HG02973 (cell line): ENCODE measurements around the gene ATP5PF.
A peak's percentile ranks its signal among the peaks of the same experiment; 100 is the strongest.
"Not testable (repeated sequence)": the region's sequence is repeated elsewhere in the genome, so short reads cannot be mapped to it uniquely, and the experiment has no call there.

Source experiments
- ATAC-seq: cut with Tn5 transposase; IDR thresholded peaks from one replicate; pipeline ENCODE4 v1.9.1; 2021; ENCODE audit warnings: moderate library complexity; ENCODE audit not compliant: unreplicated experiment

The ATP5PF gene, protein sequence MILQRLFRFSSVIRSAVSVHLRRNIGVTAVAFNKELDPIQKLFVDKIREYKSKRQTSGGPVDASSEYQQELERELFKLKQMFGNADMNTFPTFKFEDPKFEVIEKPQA

DNA sequence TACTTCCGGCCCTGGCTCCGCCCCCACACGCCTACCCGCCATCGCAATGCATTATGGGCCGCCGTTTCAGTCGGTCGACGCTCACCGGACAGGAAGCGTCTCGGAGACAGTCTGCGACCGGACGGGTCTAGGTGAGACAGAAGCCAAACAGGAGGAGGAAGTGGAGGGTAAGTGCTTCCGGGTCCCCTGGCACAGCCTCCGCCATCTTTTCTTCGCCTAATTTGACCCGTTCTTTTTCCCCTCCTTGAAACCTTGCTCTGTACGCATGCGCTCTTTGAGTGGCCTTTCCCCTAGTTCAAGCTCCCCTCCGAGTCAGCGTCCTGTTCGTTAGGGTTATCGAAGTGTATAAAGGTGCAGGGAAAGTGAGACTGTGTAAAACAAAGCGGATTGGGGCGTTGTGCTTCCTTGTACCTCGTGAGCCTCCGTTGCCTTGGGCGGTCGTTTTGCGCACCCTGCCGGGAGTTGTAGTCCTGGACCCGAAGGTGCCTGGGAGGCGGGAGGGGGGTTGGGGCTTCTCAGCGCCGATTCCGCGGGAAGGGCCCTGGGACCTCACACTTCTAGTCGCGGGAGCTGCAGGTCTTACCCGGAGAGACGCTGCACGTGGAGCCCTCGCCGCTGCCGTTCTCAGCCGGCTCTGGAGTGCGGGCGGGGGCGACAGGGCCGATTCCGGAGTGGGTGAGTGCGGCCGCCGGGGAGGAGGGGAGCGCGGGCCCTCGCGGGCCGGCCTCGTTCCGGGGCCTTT, at the start of gene ATP5PF, which contains the start of gene GABPA:
ATP5PF (minus strand) TSS at position 1 of the 742 bp plus-strand sequence. CDS start 5,110 bp downstream, outside the sequence.
GABPA (plus strand) TSS at position 69 of the 742 bp plus-strand sequence. CDS start 6,627 bp downstream, outside the sequence.
- ATAC-seq = peak; percentile 79

- ATAC-seq = not testable (repeated sequence)
These were observed 43.6 kb upstream of the ATP5PF start for GRCh38 chr21:25778126-25778875.

- no peak for ATAC-seq
These were observed 41.7 kb upstream of the ATP5PF start for GRCh38 chr21:25776440-25776839.

- no peak for ATAC-seq
These were observed 38.0 kb upstream of the ATP5PF start for GRCh38 chr21:25772686-25773085.

DNA sequence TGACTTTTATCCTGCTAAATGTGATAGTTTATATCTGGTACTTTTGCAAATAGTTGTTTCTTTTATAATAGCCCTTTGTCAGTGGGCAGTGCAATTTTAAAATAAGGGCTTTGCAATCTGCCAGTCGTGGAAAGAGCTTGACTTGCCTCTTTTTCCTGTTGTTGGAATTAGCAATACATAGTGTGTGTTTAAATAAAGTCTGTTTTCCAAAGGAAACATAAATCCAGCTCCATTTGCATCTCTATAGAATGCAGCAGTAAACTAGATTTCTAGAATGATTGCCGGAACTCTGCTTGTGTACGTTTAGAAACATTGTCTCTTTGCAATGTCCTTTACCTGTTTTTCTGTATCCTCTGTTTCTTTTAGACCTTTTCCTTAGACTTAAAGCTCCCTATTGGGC, 33.2 kb upstream of the ATP5PF start:
- ATAC-seq = no peak

DNA sequence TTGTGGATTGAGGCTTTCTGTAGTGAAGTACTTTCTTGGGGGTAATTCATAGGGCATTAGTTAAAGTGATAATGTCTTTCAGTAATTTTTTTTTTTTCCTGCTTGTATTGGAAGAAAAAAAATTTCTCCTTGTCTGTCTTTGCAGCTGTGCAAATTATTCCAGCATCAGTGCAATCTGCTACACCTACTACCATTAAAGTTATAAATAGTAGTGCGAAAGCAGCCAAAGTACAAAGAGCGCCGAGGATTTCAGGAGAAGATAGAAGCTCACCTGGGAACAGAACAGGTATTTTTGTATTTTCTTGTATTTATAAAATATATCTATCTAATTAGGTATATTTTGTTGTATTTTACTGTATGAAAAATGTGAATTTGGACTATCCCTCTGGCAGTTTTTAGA, 29.4 kb upstream of the ATP5PF start:
- no peak for ATAC-seq

GRCh38 chr21:25760677-25761076, 26.0 kb upstream of the ATP5PF start:
- no peak for ATAC-seq

- no peak for ATAC-seq
These were observed 25.4 kb upstream of the ATP5PF start for GRCh38 chr21:25760061-25760460.

GRCh38 chr21:25759573-25759972, 24.9 kb upstream of the ATP5PF start:
- no peak for ATAC-seq

DNA sequence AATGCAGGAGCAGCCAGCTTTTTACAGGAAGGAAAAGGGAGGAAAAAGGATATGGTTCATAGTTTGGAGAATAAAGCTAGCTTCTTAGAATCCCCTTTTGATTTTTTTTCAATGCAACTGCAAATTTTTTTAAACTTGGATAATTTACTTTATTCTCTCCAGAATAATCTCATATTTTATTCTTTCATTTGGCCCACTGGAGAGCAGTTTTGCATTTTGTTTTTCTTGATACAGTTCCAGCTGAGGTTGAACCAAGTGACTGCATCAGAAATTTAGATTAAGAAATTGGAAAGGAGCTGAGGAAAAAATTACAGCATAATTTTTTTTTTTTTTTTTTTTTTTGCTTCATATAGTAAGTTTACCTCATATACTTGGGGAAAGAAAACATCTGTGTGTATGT, 22.8 kb upstream of the ATP5PF start:
- no peak for ATAC-seq

- ATAC-seq = no peak
These were observed 21.7 kb upstream of the ATP5PF start for GRCh38 chr21:25756190-25756932.

GRCh38 chr21:25752416-25752815, 17.7 kb upstream of the ATP5PF start:
- ATAC-seq = no peak

- ATAC-seq = no peak
These were observed 15.4 kb upstream of the ATP5PF start for GRCh38 chr21:25750085-25750484.

DNA sequence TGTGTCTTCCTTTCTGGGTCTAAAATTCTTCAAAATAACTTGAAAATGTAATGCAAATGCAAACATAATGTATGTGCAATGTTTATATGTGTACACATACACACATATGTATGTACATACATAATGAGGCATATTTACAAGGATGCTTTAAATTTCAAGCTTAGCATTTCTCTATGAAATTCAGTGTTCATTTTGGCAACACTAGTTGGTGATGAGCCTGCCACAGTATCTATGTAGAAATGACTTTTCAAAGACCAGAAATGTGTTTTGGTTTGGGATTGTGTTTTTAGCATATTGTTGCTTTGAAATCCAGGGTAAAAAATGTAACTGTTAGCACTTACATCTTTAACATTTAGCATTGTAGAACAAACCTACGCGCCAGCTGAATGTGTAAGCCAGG, 10.2 kb upstream of the ATP5PF start:
- ATAC-seq = no peak

- ATAC-seq = no peak
These were observed 8.2 kb upstream of the ATP5PF start for GRCh38 chr21:25742900-25743299.

DNA sequence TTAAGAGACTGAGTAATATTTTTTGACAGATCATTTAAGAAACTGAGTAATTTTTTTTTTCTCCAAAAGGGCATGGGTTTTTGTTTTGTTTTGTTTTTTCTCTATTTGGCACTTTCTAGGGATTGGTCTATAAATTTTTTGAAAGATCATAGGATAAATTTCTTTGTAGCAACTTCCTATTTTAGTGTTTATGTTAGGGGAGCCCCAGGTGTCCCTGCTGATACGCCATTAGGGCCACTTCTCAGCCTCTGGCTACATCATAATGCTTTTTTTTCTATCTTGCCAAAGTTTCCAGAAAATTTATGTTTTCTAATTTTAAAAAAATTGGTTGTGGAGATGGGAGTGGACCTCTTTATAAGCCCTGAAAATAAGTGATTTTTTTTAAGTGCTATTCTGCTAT, 2.7 kb upstream of the ATP5PF start:
- no peak for ATAC-seq

GRCh38 chr21:25735646-25736597, 1.2 kb upstream of the ATP5PF start:
- peak; percentile 7 for ATAC-seq

- no peak for ATAC-seq
These were observed 125 bp downstream of the ATP5PF start for GRCh38 chr21:25734654-25734903.

GRCh38 chr21:25733859-25734653, 648 bp downstream of the ATP5PF start:
- peak; percentile 16 for ATAC-seq
